Activated CD4-positive, alpha-beta T cell treated with anti-CD3 and anti-CD28 coated beads, Interleukin-10, Interleukin-2, amounts not matched to agents 100 ng/mL and 50 ng/mL, durations not matched to agents 16 hours and 8 hours (primary cell): ENCODE data around the gene NPDC1.
A peak's percentile ranks its signal among the peaks of the same experiment; 100 is the strongest.

Experiments
- DNase-seq: peaks from one replicate; pipeline ENCODE4 v3.0.0-alpha.2; 2020

The NPDC1 gene

DNA sequence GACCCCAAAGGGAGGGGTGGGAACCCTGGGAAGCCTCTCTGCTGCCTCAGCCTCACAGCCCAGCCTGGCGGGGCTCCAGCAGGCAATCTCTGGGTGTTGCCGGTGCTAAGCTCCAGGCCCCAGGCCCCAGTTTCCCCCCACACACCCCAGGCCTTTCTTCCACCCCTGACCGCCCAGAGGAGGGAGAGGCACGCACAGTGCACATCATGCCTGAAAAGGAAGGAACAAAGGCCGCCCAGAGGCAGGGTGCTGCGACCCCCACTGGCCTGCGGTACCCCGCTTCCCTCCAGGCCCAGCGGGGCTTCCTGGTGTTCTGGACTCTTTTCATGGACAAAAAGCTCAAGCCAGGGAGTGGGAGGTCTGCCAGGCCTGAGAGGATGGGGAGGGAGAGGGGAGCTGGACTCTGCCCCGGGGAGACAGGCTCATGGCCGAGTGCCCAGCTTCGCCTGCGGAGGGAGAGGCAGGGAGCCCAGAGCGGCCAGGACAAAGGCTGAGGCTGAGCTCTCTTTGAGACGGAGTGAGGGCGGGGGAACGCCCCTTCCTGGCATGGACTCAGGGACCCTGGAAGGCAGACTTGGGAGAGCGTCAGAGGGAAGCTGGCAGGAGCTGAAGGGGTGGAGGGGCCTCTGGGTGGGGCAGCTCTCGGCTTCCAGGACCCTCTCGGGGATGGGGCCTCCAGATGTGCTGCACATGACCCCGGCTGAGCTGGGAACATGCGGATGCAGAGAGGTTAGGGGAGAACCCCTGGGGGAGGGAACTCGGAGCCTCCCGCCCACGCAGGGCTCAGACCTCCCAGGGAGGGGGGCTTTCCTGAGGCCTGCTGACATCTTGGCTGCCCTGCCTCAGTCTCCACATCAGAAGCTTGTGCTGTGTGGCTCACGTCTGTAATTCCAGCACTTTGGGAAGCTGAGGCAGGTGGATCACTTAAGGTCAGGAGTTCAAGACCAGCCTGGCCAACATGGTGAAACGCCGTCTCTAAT, 9.7 kb upstream of the NPDC1 start:
- no peak for DNase-seq

DNA sequence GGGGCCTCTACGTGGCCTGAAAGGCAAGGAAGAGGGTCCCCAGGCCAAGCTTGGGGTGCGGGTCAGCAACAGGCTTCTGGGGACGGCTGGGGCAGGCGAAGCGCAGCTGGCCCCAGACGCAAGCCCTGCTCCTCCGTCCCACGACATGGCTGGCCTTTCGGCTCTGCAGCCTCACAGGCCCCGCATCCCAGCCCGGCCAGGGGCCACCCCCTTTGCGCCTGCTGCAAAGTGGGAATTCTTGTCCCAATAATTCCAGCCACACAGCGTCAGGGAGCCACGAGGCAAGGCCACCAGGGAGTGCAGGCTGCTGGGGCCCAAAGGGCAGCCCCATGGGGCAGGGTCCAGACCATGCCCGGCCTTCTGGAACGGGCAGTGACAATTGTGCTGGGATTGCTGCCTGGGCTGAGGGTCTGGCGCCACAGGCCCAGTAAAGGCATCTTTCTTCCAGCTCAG, 9.0 kb upstream of the NPDC1 start:
- no peak for DNase-seq

GRCh38 chr9:137053944-137054931, 8.3 kb upstream of the NPDC1 start, which contains the start of gene ENTPD2:
Gene ENTPD2 (minus strand): TSS chr9:137054061. CDS start chr9:137053997, 64 bp downstream.
- peak; percentile 55 for DNase-seq

- DNase-seq, result no peak
These were observed 7.3 kb upstream of the NPDC1 start for GRCh38 chr9:137052998-137053943.

DNA sequence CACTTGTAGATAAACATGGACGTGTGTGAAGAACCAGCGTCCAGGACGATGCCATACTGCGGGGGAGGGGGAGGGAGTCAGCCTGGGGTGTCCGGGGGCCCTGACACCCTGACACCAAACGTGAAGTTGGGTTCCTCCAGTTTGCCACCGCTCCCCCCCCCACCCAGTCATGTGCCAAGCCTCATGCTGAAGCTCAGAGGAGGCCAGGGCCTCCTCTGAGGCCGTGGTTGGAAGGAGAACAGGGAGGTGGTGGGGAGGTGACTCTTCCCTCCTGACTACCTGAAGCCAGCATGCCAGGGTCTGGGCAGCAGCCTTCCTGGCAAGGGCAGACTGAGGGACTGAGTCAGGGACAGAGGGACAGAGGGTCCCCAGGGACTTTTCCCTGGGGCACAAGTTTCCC, 6.3 kb upstream of the NPDC1 start:
- DNase-seq, result no peak

DNA sequence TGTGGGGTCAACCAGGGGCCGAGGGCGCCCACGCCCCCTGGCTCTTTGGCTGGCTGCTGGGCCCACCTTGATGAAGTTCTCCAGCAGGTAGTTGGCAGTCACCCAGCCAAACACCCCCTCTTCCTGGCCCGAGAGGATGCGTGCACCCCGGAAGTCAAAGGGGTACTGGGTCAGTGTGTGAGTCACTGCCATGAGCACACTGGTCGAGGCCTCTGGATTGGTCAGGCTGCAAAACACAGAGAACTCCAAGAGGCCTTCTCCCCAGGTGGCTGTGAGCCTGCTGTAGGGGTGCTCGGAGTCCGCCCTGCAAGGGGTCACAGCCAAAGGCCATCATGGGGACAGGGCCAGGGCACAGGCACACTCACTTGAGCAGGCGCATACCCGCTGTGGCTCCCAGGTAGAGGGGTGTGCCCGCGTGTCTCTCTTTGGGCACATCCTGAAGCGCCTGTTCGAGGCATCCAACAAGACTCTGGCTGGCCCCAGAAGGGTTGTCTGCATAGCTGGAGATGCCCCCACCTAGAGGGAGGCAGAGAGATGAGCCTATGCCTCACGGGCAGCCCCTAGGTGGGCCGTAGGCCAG, 5.3 kb upstream of the NPDC1 start:
- DNase-seq, result no peak

DNA sequence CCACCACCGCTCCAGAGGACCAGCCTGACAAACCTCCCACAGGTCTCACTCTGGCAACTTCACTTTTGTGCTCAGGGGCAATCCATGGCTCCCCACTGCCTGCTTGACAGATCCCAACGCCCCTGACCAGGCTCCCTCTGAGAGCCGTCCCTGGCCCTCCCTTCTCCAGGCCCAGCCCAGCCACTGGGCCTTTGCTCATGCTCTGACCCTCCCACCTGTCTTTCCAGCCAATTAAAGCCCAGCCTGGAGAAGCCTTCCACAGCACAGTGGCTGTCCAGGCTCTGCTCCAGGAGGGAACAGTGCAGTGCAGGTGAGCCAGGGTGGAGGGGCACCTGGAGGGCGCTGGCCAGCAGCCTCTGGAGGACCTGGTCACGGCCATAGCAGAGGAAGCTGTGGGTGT, 4.6 kb upstream of the NPDC1 start:
- DNase-seq, result no peak

DNA sequence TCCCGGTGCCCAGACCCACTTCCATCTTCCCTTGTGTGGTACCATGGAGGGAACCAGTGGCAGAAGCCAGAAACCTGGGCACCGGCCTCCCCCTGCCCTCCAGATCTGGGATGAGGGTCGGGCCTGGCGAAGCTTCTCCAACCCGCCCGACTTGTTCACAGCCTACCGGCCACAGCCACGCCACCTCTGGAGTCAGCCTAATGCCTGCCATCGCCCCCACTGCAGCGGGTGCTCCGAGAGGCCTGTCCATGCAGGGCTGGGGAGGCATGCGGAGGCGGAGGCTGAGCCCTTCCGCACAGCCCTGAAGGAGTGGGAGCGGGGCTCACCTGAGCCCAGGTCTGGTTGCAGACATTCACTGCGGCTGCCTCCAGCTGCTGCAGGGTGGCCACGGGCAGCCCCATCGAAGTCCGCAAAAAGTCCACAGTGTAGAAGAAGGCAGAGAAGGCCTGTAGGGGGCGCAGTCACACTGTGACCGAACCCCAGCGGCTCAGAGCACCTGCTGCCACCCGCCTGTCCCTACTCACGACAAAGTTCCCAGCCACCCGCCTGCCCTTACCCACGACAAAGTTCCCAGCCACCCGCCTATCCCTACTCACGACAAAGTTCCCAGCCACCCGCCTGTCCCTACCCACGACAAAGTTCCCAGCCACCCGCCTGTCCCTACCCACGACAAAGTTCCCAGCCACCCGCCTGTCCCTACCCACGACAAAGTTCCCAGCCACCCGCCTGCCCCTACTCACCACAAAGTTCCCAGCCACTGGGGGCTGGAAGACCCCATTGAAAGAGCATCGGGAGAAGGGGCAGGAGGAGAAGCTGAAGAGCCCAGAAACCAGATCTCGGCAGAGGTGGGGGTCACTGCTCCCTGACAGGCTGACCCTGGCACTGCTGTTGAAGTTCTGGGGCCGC, 3.8 kb upstream of the NPDC1 start:
- peak; percentile 78 for DNase-seq

- DNase-seq, result no peak
These were observed 2.9 kb upstream of the NPDC1 start for GRCh38 chr9:137048655-137049543.

- peak; percentile 59 for DNase-seq
These were observed 486 bp downstream of the NPDC1 start for GRCh38 chr9:137045294-137046087.

DNA sequence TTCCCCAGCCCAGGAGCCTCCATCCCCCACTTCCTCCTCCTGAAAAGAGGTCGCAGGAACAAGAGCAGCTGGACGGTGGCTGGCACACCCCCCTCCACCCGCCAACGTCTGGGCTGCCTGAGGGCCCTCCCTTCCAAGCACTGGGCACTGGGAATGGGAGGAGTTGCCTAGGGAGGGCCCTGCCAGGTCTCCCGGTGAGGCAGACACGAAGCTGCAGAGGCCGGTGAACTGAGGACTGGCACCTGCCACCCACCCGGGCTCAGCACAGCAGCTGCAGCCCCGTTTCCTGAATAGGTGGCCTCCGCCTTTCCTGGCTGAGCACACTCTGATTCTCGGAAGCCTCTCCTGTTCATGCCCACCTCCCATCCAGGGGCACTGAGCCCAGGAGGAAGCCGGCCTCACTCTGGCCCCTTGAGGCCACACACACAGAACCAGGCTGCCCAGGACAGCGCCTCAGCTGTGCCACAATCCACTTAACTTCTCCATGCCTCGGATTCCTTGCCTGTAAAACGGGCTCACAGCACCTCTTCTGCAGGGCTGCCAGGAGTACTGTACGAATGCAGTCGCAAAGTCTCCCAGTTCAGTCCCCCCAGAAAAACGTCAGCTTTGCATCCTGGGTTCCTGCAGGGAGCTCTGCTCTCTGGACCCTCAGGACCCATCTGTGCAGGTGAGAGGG, 1.3 kb downstream of the NPDC1 start:
- DNase-seq, result no peak

DNA sequence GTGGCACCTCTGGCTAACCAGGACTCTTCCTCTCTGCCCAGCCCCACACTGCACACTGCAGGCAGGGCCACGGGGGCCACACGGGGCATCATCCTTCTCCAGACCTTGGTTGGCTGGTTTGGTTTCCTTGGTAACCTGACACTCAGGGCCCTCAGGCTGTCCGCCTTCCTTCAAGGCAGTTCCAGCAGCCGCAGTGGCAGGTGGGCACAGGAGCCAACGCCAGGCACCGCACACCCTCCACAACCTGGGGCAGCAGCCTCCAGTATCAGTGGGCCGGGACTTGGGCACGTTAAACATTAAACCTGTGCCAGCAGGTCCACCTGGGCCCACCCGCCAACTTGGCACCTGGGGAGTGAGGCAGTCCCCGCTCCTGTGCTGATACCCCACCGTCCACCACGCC, 1.9 kb downstream of the NPDC1 start:
- DNase-seq, result no peak

DNA sequence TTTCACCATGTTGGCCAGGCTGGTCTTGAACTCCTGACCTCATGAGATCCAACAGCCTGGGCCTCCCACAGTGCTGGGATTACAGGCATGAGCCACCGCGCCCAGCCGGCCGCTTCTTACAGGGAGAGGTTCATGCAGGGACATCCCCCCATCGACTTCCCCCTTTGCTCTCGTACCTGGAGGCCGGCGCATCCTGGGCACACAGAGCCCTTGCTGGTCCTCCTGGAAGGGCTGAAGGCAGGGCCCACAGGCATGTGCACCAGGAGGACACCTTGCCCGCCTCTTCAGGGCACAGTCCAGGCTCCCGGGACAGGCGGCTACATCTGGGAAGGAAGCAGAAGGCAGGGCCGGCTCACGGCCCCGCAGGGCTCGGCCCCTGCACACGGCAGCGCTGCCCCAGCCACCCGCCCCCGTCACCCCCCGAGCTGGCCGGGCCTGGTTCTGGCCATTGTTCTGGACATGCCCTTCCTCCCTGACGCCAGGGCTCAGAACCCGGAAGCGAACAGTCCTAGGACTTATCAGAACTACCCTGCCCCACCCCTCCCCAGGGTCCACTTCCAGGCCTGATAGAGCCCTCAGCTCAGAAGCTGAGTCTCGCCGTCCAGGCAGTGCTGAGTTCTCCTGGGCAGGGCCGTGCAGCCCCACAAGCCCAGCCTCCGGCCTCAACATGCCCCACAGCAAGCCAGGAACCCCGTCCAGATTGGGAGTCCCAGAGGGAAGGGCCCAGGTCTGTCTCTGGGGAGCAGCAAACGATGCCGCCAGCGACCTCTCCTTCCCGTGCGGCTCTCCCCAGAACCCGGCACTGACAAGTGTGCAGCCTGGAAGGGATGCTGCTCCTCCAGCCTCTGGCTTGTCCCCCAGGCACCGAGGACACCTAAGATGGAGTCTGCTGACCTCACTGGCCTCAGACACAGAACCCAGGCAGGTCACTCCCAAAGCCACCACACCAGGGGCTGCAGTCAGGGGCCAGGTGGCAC, 2.9 kb downstream of the NPDC1 start:
- no peak for DNase-seq

- DNase-seq, result no peak
These were observed 4.9 kb downstream of the NPDC1 start for GRCh38 chr9:137041124-137041523.

GRCh38 chr9:137040568-137040967, 5.4 kb downstream of the NPDC1 start:
- DNase-seq, result no peak

DNA sequence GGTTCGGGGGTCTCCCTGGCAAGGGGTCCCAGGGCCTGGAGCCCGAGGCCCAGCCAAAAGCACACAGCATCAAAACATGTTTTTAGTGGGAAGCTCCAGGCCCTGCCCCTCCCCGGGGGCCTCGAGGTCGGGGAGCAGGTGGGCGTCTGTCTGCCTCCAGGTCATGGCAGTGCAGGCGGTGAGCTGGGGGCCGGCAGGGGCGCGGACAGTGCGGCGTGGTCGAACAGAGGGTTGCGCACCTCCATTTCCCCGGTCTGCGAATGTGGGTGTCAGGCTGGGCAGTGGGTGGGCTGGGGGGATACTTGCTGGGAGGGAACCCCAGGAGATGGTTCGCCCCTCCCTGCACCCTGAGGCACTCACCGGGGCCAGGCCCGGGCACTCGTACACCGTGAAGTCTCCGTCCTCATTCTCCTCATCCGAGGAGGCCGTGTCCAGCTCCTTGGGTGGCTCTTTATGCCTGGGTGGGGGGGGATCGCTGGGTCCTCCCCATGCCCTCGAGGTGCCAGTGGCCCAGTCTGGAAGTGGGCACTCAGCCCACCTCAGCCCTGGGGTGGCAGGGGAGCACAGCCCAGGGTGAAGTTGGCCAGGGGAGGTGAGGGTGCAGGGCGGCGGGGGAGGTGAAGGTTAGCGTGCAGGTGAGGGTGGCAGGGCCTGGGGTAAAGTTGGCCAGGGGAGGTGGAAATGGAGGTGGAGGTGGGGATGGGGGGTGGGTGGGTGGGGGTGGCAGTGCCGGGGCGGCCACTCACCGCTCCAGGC, 6.2 kb downstream of the NPDC1 start:
- no peak for DNase-seq
